Urothelium cell line (cell line): Measurements from ENCODE around the gene C4orf17.
A peak's percentile ranks its signal among the peaks of the same experiment; 100 is the strongest.
"Not testable (repeated sequence)": the region's sequence is repeated elsewhere in the genome, so short reads cannot be mapped to it uniquely, and the experiment has no call there.

Experiments used
- DNase-seq: peaks from one replicate; pipeline ENCODE4 v3.0.0; 2011; ENCODE audit warnings: low spot score, mixed read lengths
- FAIRE-seq: peaks from 2 replicates; lab custom pipeline; 2011; peaks lifted over from hg19 to GRCh38; lab: Jason Lieb, UNC

The C4orf17 gene

GRCh38 chr4:99510721-99511120, at the start of gene C4orf17:
Gene C4orf17, plus strand, starts transcription at chr4:99511021. Its CDS starts 2,061 bp downstream, at chr4:99513082.
- DNase-seq (no peak), FAIRE-seq (no peak)

GRCh38 chr4:99461623-99462401, 49.0 kb upstream of the C4orf17 start:
- no peak for DNase-seq
- no peak for FAIRE-seq

GRCh38 chr4:99462875-99463464, 47.9 kb upstream of the C4orf17 start:
- DNase-seq, result peak; percentile 72
- peak; percentile 79 for FAIRE-seq

- FAIRE-seq (no peak), DNase-seq (no peak)
Measured at GRCh38 chr4:99463566-99463965, 47.3 kb upstream of the C4orf17 start.

GRCh38 chr4:99467887-99468286, 42.9 kb upstream of the C4orf17 start:
- FAIRE-seq, result no peak

GRCh38 chr4:99468889-99469288, 41.9 kb upstream of the C4orf17 start:
- DNase-seq (no peak), FAIRE-seq (no peak)

More at GRCh38 chr4:99467887-99468286, 42.9 kb upstream of the C4orf17 start:
- no peak for DNase-seq

GRCh38 chr4:99471349-99471748, 39.5 kb upstream of the C4orf17 start:
- FAIRE-seq, result no peak
- no peak for DNase-seq

GRCh38 chr4:99471896-99472295, 38.9 kb upstream of the C4orf17 start:
- FAIRE-seq (no peak), DNase-seq (no peak)

- DNase-seq (no peak), FAIRE-seq (no peak)
Measured at GRCh38 chr4:99473131-99473530, 37.7 kb upstream of the C4orf17 start.

GRCh38 chr4:99483636-99484035, 27.2 kb upstream of the C4orf17 start:
- FAIRE-seq (no peak), DNase-seq (no peak)

- DNase-seq (no peak), FAIRE-seq (no peak)
Measured at GRCh38 chr4:99485212-99485611, 25.6 kb upstream of the C4orf17 start.

- DNase-seq, FAIRE-seq: not testable (repeated sequence)
Measured at GRCh38 chr4:99486648-99487047, 24.2 kb upstream of the C4orf17 start.

- FAIRE-seq, result no peak
- no peak for DNase-seq
Measured at GRCh38 chr4:99490286-99490685, 20.5 kb upstream of the C4orf17 start.

GRCh38 chr4:99504804-99505502, 5.9 kb upstream of the C4orf17 start:
- no peak for FAIRE-seq
- no peak for DNase-seq

GRCh38 chr4:99506781-99507180, 4.0 kb upstream of the C4orf17 start:
- peak; percentile 25 for DNase-seq
- FAIRE-seq, result no peak

- no peak for FAIRE-seq
Measured at GRCh38 chr4:99507349-99507748, 3.5 kb upstream of the C4orf17 start.

GRCh38 chr4:99507762-99508161, 3.1 kb upstream of the C4orf17 start:
- DNase-seq, result no peak
- no peak for FAIRE-seq

More at GRCh38 chr4:99507349-99507748, 3.5 kb upstream of the C4orf17 start:
- no peak for DNase-seq

GRCh38 chr4:99518601-99519295, 7.9 kb downstream of the C4orf17 start:
- FAIRE-seq (no peak), DNase-seq (no peak)

- no peak for FAIRE-seq
- DNase-seq, result no peak
Measured at GRCh38 chr4:99529228-99529627, 18.4 kb downstream of the C4orf17 start.

- FAIRE-seq (no peak), DNase-seq (no peak)
Measured at GRCh38 chr4:99529956-99530355, 19.1 kb downstream of the C4orf17 start.

- not testable (repeated sequence) for DNase-seq, FAIRE-seq
Measured at GRCh38 chr4:99534699-99535098, 23.9 kb downstream of the C4orf17 start.
